Islet precursor cell (in vitro differentiated cells): ENCODE results near the gene FAM241A.
"Not testable (repeated sequence)": the region's sequence is repeated elsewhere in the genome, so short reads cannot be mapped to it uniquely, and the experiment has no call there.

Source experiments
- DNase-seq: peaks from one replicate; pipeline ENCODE4 v3.0.0-alpha.2; 2018

FAM241A gene

GRCh38 chr4:112140536-112140935 lies 4.7 kb upstream of the FAM241A start:
- DNase-seq = no peak

- no peak for DNase-seq
Measured at GRCh38 chr4:112141366-112142138, 3.7 kb upstream of the FAM241A start.

GRCh38 chr4:112142182-112142581 lies 3.1 kb upstream of the FAM241A start:
- DNase-seq = no peak

- DNase-seq = no peak
Measured at GRCh38 chr4:112143781-112144180, 1.5 kb upstream of the FAM241A start.

- DNase-seq = no peak
Measured at GRCh38 chr4:112144546-112145325, 518 bp upstream of the FAM241A start.

- peak; percentile 75 for DNase-seq
Measured at GRCh38 chr4:112145790-112146501, 692 bp downstream of the FAM241A start.

GRCh38 chr4:112146502-112146813 lies 1.2 kb downstream of the FAM241A start:
- no peak for DNase-seq

GRCh38 chr4:112147697-112148096 lies 2.4 kb downstream of the FAM241A start:
- DNase-seq = no peak

- no peak for DNase-seq
Measured at GRCh38 chr4:112150920-112151319, 5.7 kb downstream of the FAM241A start.

- no peak for DNase-seq
Measured at GRCh38 chr4:112152521-112152920, 7.3 kb downstream of the FAM241A start.

- DNase-seq = no peak
Measured at GRCh38 chr4:112153211-112153791, 8.0 kb downstream of the FAM241A start.

GRCh38 chr4:112156112-112156511 lies 10.9 kb downstream of the FAM241A start:
- DNase-seq = no peak

- DNase-seq = no peak
Measured at GRCh38 chr4:112156553-112156952, 11.3 kb downstream of the FAM241A start.

- not testable (repeated sequence) for DNase-seq
Measured at GRCh38 chr4:112163706-112164105, 18.5 kb downstream of the FAM241A start.

GRCh38 chr4:112167794-112168193 lies 22.5 kb downstream of the FAM241A start:
- DNase-seq = no peak

GRCh38 chr4:112168719-112169500 lies 23.7 kb downstream of the FAM241A start:
- DNase-seq = no peak

GRCh38 chr4:112170451-112170993 lies 25.3 kb downstream of the FAM241A start:
- peak; percentile 61 for DNase-seq

GRCh38 chr4:112171051-112171763 lies 26.0 kb downstream of the FAM241A start:
- not testable (repeated sequence) for DNase-seq

GRCh38 chr4:112172180-112172579 lies 26.9 kb downstream of the FAM241A start:
- no peak for DNase-seq

- DNase-seq = peak; percentile 60
Measured at GRCh38 chr4:112173593-112174558, 28.6 kb downstream of the FAM241A start.
